C4-2B (cell line): ENCODE data around the gene PLXND1.
"Not testable (repeated sequence)": the region's sequence is repeated elsewhere in the genome, so short reads cannot be mapped to it uniquely, and the experiment has no call there.

Experiments used
- H3K27ac ChIP-seq: fragments of 450-650 bp; 2 replicates; pipeline ENCODE4 v1.5.1; 2017
- CTCF ChIP-seq: fragments of 450-650 bp; conservative IDR thresholded peaks from 2 replicates; pipeline ENCODE4 v1.5.1; 2017; ENCODE audit warnings: mild to moderate bottlenecking
- ZFX ChIP-seq: fragments of 450-650 bp; IDR thresholded peaks from 2 replicates; pipeline ENCODE4 v1.6.1; 2017

Gene PLXND1

GRCh38 chr3:129615751-129616281 lies 9.3 kb upstream of the PLXND1 start:
- no peak overlapping the region for H3K27ac ChIP-seq

GRCh38 chr3:129614927-129615363 lies 8.5 kb upstream of the PLXND1 start:
- H3K27ac ChIP-seq = no peak overlapping the region
- TF ChIP-seq CTCF (no peak), ZFX (no peak)

More at GRCh38 chr3:129615751-129616281, 9.3 kb upstream of the PLXND1 start:
- TF ChIP-seq ZFX = no peak
- no peak for TF ChIP-seq CTCF

GRCh38 chr3:129614435-129614834 lies 8.0 kb upstream of the PLXND1 start:
- H3K27ac ChIP-seq = no peak overlapping the region
- TF ChIP-seq CTCF = no peak
- TF ChIP-seq ZFX = no peak

- TF ChIP-seq CTCF (no peak), ZFX (no peak)
- H3K27ac ChIP-seq = no peak overlapping the region
These were observed 6.9 kb upstream of the PLXND1 start for GRCh38 chr3:129613367-129613740.

- TF ChIP-seq CTCF (no peak), ZFX (no peak)
- no peak overlapping the region for H3K27ac ChIP-seq
These were observed 6.3 kb upstream of the PLXND1 start for GRCh38 chr3:129612534-129613366.

GRCh38 chr3:129611812-129612533 lies 5.5 kb upstream of the PLXND1 start:
- no peak overlapping the region for H3K27ac ChIP-seq
- no peak for TF ChIP-seq ZFX
- no peak for TF ChIP-seq CTCF

- no peak overlapping the region for H3K27ac ChIP-seq
These were observed 4.9 kb upstream of the PLXND1 start for GRCh38 chr3:129611446-129611800.

GRCh38 chr3:129610794-129611445 lies 4.4 kb upstream of the PLXND1 start:
- not testable (repeated sequence) for H3K27ac ChIP-seq

More at GRCh38 chr3:129611446-129611800, 4.9 kb upstream of the PLXND1 start:
- TF ChIP-seq ZFX (no peak), CTCF (no peak)
